ENCODE data around the gene PLA2G15. TPM values are rescaled to one million over a fixed set of nuclear protein-coding genes. Genes with fewer than 3 reads are reported as not detected.

The PLA2G15 gene
- total and polyA plus RNA-seq, 2 of the 13 experiments (the other 11 are each of a cell fraction or from before 2014, with no cell fraction given): 14.4 to 23.7 TPM

DNA sequence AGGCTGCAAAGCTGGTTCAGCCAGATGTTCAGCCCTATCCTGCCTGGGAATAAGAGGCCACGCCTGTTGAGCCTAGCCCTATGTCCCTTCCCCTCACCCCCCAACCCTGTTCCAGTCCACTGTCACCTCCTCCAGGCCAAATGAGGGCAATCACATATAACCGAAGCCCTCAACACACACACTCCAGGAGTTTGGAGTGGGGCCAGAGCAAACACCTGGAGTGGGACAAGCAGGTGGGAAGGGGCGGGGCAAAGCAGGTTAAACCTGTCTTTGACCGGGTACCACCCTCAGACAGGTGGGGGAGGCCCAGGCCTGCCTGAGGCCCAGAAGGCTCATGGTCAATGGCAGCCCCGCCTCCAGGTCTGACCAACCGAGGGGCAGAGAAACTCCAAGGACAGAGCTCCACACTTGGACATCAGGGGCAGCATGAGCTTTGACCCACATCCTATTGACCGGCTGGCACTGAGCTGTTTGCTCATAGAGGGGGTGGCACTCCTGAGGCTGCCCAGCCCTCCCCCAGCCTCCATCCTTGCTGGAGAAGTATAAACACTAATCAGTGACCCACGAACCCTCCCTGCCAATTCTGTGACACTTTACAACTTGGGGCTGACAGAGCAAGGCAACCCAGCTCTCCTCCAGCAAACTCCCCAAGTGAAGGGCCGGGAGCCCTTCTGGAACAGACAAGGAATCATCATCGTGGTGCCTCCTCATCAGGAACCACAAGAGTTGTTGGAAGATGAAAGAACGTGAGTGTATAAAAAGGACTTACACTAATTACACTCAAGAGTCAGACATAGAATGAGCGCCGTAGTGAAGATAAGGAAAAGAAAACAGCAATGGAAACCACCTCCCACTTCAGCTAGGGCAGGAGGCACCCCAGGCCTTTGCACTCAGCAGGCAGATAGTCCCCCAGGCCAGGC lies 10.7 kb upstream of the PLA2G15 start (continued):
- TF ChIP-seq, protein P1, sequence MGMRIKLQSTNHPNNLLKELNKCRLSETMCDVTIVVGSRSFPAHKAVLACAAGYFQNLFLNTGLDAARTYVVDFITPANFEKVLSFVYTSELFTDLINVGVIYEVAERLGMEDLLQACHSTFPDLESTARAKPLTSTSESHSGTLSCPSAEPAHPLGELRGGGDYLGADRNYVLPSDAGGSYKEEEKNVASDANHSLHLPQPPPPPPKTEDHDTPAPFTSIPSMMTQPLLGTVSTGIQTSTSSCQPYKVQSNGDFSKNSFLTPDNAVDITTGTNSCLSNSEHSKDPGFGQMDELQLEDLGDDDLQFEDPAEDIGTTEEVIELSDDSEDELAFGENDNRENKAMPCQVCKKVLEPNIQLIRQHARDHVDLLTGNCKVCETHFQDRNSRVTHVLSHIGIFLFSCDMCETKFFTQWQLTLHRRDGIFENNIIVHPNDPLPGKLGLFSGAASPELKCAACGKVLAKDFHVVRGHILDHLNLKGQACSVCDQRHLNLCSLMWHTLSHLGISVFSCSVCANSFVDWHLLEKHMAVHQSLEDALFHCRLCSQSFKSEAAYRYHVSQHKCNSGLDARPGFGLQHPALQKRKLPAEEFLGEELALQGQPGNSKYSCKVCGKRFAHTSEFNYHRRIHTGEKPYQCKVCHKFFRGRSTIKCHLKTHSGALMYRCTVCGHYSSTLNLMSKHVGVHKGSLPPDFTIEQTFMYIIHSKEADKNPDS (CRISPR knock-in tag; IDR thresholded peaks at IDR 0.05): no peak; the same call in 1 of the 2 replicates
- TF ChIP-seq, protein P2, sequence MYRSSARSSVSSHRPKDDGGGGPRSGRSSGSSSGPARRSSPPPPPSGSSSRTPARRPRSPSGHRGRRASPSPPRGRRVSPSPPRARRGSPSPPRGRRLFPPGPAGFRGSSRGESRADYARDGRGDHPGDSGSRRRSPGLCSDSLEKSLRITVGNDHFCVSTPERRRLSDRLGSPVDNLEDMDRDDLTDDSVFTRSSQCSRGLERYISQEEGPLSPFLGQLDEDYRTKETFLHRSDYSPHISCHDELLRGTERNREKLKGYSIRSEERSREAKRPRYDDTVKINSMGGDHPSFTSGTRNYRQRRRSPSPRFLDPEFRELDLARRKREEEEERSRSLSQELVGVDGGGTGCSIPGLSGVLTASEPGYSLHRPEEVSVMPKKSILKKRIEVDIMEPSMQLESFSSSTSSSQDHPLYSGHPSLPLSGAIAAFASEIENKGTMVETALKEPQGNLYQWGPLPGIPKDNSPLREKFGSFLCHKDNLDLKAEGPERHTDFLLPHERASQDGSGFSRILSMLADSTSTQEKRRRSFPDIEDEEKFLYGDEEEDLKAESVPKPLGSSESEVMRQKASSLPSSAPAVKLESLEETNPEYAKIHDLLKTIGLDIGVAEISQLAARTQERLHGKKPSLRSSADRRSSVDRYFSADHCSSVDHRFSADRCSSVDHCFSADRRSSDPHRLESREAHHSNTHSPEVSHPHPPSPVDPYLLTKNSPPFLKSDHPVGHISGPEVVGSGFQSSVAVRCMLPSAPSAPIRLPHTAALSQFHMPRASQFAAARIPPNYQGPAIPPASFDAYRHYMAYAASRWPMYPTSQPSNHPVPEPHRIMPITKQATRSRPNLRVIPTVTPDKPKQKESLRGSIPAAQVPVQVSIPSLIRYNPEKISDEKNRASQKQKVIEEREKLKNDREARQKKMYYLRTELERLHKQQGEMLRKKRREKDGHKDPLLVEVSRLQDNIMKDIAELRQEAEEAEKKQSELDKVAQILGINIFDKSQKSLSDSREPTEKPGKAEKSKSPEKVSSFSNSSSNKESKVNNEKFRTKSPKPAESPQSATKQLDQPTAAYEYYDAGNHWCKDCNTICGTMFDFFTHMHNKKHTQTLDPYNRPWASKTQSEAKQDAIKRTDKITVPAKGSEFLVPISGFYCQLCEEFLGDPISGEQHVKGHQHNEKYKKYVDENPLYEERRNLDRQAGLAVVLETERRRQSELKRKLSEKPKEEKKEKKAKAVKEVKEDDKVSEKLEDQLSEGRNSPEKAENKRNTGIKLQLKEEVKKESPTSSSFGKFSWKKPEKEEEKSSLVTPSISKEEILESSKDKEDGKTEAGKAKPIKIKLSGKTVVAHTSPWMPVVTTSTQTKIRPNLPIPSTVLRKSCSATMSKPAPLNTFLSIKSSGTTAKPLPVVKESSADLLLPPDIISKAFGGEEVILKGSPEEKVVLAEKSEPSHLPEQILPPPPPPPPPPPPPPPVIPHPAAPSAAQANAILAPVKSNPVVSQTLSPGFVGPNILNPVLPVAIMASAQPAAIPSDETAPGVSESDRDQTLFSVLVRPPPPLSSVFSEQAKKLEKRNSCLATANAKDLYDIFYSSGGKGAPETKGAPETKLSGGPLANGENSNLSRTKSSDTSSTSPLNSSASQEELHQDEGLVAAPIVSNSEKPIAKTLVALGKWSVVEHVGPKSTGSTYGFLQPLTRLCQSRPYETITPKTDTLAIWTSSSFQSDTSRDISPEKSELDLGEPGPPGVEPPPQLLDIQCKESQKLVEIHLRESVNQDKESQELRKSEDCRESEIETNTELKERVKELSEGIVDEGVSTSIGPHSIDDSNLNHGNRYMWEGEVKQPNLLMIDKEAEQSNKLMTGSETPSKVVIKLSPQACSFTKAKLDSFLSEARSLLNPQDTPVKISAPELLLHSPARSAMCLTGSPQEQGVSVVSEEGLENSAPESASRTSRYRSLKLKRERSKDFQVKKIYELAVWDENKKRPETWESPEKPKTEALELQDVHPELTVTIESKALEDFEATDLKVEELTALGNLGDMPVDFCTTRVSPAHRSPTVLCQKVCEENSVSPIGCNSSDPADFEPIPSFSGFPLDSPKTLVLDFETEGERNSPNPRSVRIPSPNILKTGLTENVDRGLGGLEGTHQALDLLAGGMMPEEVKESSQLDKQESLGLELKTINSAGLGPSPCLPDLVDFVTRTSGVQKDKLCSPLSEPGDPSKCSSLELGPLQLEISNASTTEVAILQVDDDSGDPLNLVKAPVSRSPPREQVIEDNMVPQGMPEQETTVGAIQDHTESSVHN (CRISPR knock-in tag; IDR thresholded peaks at IDR 0.05): no peak
- no peak for TF ChIP-seq MTF2 (CRISPR knock-in tag; IDR thresholded peaks at IDR 0.05; ENCODE audit: borderline replicate concordance)
- peak; percentile 59; the same call in 1 of the 2 replicates for TF ChIP-seq JUND (CRISPR knock-in tag; IDR thresholded peaks at IDR 0.05)
- TF ChIP-seq ELF3 (CRISPR knock-in tag; IDR thresholded peaks at IDR 0.05): peak; percentile 54
- TF ChIP-seq TAF15 (IDR thresholded peaks at IDR 0.05; ENCODE audit: low read depth, low read length, poor library complexity, severe bottlenecking): no peak
- peak; percentile 92; the same call in 1 of the 2 replicates for TF ChIP-seq PRMT3 (CRISPR knock-in tag; IDR thresholded peaks at IDR 0.05; ENCODE audit: borderline replicate concordance, low read depth)
- TF ChIP-seq ETV6 (CRISPR knock-in tag; conservative IDR thresholded peaks at IDR 0.05): 0 out of 2 replicates have a peak, but pooled peaks have one; percentile 24
- TF ChIP-seq EHMT2 (IDR thresholded peaks at IDR 0.05; ENCODE audit: borderline replicate concordance, low read depth, low read length): no peak
- no peak for TF ChIP-seq ZNF121 (CRISPR knock-in tag; IDR thresholded peaks at IDR 0.05)
- TF ChIP-seq SIX1 (CRISPR knock-in tag; IDR thresholded peaks at IDR 0.05; ENCODE audit: borderline replicate concordance): no peak
- no peak for TF ChIP-seq ZNF674 (CRISPR knock-in tag; IDR thresholded peaks at IDR 0.05; ENCODE audit: low read depth)
- TF ChIP-seq, protein P3, sequence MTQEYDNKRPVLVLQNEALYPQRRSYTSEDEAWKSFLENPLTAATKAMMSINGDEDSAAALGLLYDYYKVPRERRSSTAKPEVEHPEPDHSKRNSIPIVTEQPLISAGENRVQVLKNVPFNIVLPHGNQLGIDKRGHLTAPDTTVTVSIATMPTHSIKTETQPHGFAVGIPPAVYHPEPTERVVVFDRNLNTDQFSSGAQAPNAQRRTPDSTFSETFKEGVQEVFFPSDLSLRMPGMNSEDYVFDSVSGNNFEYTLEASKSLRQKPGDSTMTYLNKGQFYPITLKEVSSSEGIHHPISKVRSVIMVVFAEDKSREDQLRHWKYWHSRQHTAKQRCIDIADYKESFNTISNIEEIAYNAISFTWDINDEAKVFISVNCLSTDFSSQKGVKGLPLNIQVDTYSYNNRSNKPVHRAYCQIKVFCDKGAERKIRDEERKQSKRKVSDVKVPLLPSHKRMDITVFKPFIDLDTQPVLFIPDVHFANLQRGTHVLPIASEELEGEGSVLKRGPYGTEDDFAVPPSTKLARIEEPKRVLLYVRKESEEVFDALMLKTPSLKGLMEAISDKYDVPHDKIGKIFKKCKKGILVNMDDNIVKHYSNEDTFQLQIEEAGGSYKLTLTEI (CRISPR knock-in tag; conservative IDR thresholded peaks at IDR 0.05): no peak
- TF ChIP-seq CHD2 (IDR thresholded peaks at IDR 0.05; ENCODE audit: low read depth, low read length): no peak
- 0 out of 2 replicates have a peak, but pooled peaks have one; percentile 28 for TF ChIP-seq DMAP1 (CRISPR knock-in tag; IDR thresholded peaks at IDR 0.05)

All from HepG2 (cell line).